Panc1 (cell line): Measurements from ENCODE around the gene NR2C2. TPM values are rescaled to one million over a fixed set of nuclear protein-coding genes. Genes with fewer than 3 reads are reported as not detected.

Experiments
- ATAC-seq: fragments of 200-7000 bp; cut with Tn5 transposase; 2 replicates; pipeline ENCODE4 v1.9.1; 2020; ENCODE audit warnings: mild to moderate bottlenecking, moderate library complexity
- BruUV-seq: library from RNA; stranded (reverse); fragments of 400-500 nt; replicated peaks from 2 replicates; lab custom pipeline; 2021; lab: Mats Ljungman, UMichigan
- CTCF ChIA-PET: fragments of 300-600 bp; sonication (Branson Sonifier 250); formaldehyde crosslinking; loops from one replicate; lab custom pipeline; 2022; ENCODE audit warnings: antibody characterized with exemption; lab: Charles Lee
- POLR2A ChIA-PET: fragments of 300-600 bp; sonication (Branson Sonifier 250); formaldehyde crosslinking; loops from one replicate; lab custom pipeline; 2022; ENCODE audit warnings: antibody characterized with exemption; lab: Charles Lee
- DNase-seq: peaks from one replicate; pipeline ENCODE4 v3.0.0-alpha.2; 2010; ENCODE audit warnings: low read depth, low spot score
- H3K27ac ChIP-seq: 2 replicates; pipeline ENCODE4 v1.5.1; 2011; ENCODE audit warnings: mild to moderate bottlenecking, low read length, inconsistent platforms
- H3K27me3 ChIP-seq: fragments of 200-500 bp; sonication (Bioruptor generic); 2 replicates; pipeline ENCODE4 v1.6.0; 2014; ENCODE audit warnings: low read length, inconsistent platforms; ENCODE audit not compliant: control insufficient read depth, insufficient read depth
- H3K36me3 ChIP-seq: fragments of 200-500 bp; sonication (Bioruptor generic); 2 replicates; pipeline ENCODE4 v1.5.1; 2014; ENCODE audit warnings: inconsistent platforms, mild to moderate bottlenecking, low read length, moderate library complexity; ENCODE audit not compliant: control insufficient read depth, insufficient read depth
- H3K4me1 ChIP-seq: 2 replicates; pipeline ENCODE4 v1.5.1; 2011; ENCODE audit warnings: inconsistent platforms, mild to moderate bottlenecking, low read length, moderate library complexity; ENCODE audit not compliant: control insufficient read depth, insufficient read depth
- H3K4me3 ChIP-seq, 2 experiments: 2 replicates each; pipeline ENCODE4 v1.5.1; 2011 to 2012; ENCODE audit warnings: low read depth in 2 of 2, low read length in 2 of 2, mild to moderate bottlenecking in 2 of 2, inconsistent platforms in 1 of 2, moderate library complexity in 1 of 2
- H3K9me3 ChIP-seq: fragments of 200-500 bp; sonication (Bioruptor generic); 2 replicates; pipeline ENCODE4 v1.5.1; 2014; ENCODE audit warnings: low read depth, mild to moderate bottlenecking, inconsistent platforms, low read length, moderate library complexity; ENCODE audit not compliant: control insufficient read depth, insufficient read depth
- CTCF ChIP-seq: fragments of 450-650 bp; IDR thresholded peaks from 2 replicates; pipeline ENCODE4 v1.5.1; 2017; ENCODE audit warnings: mild to moderate bottlenecking
- POLR2AphosphoS5 ChIP-seq: IDR thresholded peaks from 2 replicates; pipeline ENCODE4 v1.6.1; 2012; ENCODE audit warnings: mild to moderate bottlenecking, low read depth, low read length, moderate library complexity
- REST ChIP-seq, 2 experiments: IDR thresholded peaks; 2 replicates each; pipeline ENCODE4 v1.6.1; 2011 to 2012; ENCODE audit warnings: low read depth in 2 of 2, control low read depth in 1 of 2, low read length in 1 of 2, mild to moderate bottlenecking in 1 of 2, moderate library complexity in 1 of 2; ENCODE audit not compliant: insufficient read depth in 1 of 2
- SIN3A ChIP-seq: IDR thresholded peaks from 2 replicates; pipeline ENCODE4 v1.6.1; 2012; ENCODE audit warnings: low read depth, mild to moderate bottlenecking, low read length, moderate library complexity, borderline replicate concordance; ENCODE audit not compliant: insufficient read depth
- TCF7L2 ChIP-seq: IDR thresholded peaks from 2 replicates; pipeline ENCODE4 v1.6.1; 2011; ENCODE audit warnings: mild to moderate bottlenecking, low read depth, low read length, inconsistent platforms
- in situ Hi-C: cut with HindIII; loops from 2 replicates; pipeline ENCODE4 v1.10.0; 2016; ENCODE audit warnings: low sequenced_read_pairs, low pct_unique_long_range_greater_than_20kb
- intact Hi-C: fragments of 100-400 bp; cut with micrococcal nuclease; formaldehyde crosslinking; loops from one replicate; pipeline ENCODE4 v1.10.0; 2022; ENCODE audit not compliant: unreplicated experiment
- total RNA-seq: library from RNA; stranded (reverse); gene quantifications from one replicate; pipeline ENCODE4 v1.2.1, GENCODE V29; 2021; ENCODE audit not compliant: unreplicated experiment

The NR2C2 gene
- total RNA-seq, 1 experiment from 2014 or later: 30.6 TPM

DNA sequence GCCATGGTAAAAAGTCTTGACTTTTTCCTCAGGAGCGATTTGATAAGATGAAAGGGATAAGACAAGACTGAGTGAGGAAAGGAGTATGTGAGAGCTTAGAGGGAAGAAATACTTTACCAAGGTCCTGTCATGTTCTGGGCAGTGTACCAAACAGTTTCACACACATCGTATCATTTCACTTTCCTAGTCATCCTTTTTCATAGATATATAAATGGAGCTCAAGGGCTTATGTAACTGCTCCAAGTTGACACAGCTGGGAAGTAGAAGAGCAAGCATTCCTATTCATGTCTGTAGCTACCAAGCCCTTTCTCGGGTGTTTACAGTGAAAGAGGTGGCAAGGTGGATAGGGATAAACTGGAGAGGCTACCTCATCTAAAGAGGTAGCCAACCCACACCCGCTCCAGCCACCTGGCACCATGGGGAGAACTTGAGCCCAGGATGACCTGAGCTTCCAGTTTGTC, 60.3 kb downstream of the NR2C2 start:
- ChIA-PET CTCF (interaction anchor here (0.6 kb wide), 1 partner anchor 364 kb away, joined by 4 read pairs; no protein-coding TSS in a partner anchor), POLR2A (no interaction called here)
- Histone ChIP-seq H3K36me3 (no peaks in the 10 kb centered on the region), H3K4me3 (no peak overlapping the region), H3K27ac (no peak overlapping the region), H3K4me1 (no peaks in the 10 kb centered on the region), H3K27me3 (no peaks in the 10 kb centered on the region), H3K9me3 (no peaks in the 10 kb centered on the region)
- BruUV-seq: no TSS peak
- intact Hi-C loops (no loop called here), in situ Hi-C loops (no loop called here)
- ATAC-seq: no peak
- TF ChIP-seq POLR2AphosphoS5: no peak
- no peak for TF ChIP-seq TCF7L2
- no peak for TF ChIP-seq SIN3A
- TF ChIP-seq REST (IDR thresholded peaks at IDR 0.05; ENCODE audit: insufficient read depth in 1 of 2, low read depth in 2 of 2, low read length in 1 of 2): no peak
- no peak for TF ChIP-seq CTCF
- DNase-seq: no peak

- Histone ChIP-seq H3K4me1 (no peaks in the 10 kb centered on the region), H3K9me3 (no peaks in the 10 kb centered on the region), H3K4me3 (no peak overlapping the region), H3K36me3 (0 out of 2 replicates have a peak, but pooled peaks cover 1% of the 10 kb centered on the region), H3K27ac (no peak overlapping the region), H3K27me3 (no peaks in the 10 kb centered on the region)
- no peak for DNase-seq
- ATAC-seq: no peak
- CTCF ChIA-PET: no interaction called here
- TF ChIP-seq CTCF (no peak), REST (IDR thresholded peaks at IDR 0.05; ENCODE audit: insufficient read depth in 1 of 2, low read depth in 2 of 2, low read length in 1 of 2) (no peak), TCF7L2 (no peak), SIN3A (no peak), POLR2AphosphoS5 (no peak)
- BruUV-seq: no TSS peak
- POLR2A ChIA-PET: no interaction called here
- intact Hi-C loops: no loop called here
- in situ Hi-C loops: no loop called here
These were observed 61.8 kb downstream of the NR2C2 start for GRCh38 chr3:15009167-15009566.
